Measurements from ENCODE around the gene MPC1.
"Not testable (repeated sequence)": the region's sequence is repeated elsewhere in the genome, so short reads cannot be mapped to it uniquely, and the experiment has no call there.

Gene MPC1

GRCh38 chr6:166406197-166406596, 23.5 kb upstream of the MPC1 start:
- no peak for DNase-seq (ENCODE audit: low read depth)

GRCh38 chr6:166405386-166405785, 22.6 kb upstream of the MPC1 start:
- DNase-seq (ENCODE audit: low read depth) = no peak

- no peak for DNase-seq (ENCODE audit: low read depth)
Measured at GRCh38 chr6:166402582-166403277, 20.0 kb upstream of the MPC1 start.

- not testable (repeated sequence) for DNase-seq (ENCODE audit: low read depth)
Measured at GRCh38 chr6:166400649-166401250, 18.0 kb upstream of the MPC1 start.

DNA sequence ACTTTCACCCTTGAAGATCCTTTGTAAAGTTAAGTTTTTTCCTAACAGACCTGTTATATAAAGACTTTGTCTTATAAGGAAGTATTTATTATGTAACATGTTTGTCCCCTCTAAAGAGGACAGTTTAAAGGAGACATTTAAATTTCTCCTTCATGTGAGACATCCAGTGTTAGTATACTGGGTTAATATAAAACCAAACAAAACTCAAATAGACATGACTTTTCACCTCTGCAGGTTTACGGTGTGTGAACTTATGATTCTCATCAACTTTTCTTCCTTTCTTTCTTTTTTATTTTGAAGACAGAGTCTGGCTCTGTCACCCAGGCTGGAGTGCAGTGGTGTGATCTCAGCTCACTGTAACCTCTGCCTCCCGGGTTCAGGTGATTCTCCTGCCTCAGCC, 17.4 kb upstream of the MPC1 start:
- DNase-seq (ENCODE audit: low read depth) = no peak

- DNase-seq (ENCODE audit: low read depth) = no peak
Measured at GRCh38 chr6:166398348-166398747, 15.6 kb upstream of the MPC1 start.

GRCh38 chr6:166397849-166398248, 15.1 kb upstream of the MPC1 start:
- DNase-seq (ENCODE audit: low read depth) = no peak

- no peak for DNase-seq (ENCODE audit: low read depth)
Measured at GRCh38 chr6:166395778-166396177, 13.0 kb upstream of the MPC1 start.

DNA sequence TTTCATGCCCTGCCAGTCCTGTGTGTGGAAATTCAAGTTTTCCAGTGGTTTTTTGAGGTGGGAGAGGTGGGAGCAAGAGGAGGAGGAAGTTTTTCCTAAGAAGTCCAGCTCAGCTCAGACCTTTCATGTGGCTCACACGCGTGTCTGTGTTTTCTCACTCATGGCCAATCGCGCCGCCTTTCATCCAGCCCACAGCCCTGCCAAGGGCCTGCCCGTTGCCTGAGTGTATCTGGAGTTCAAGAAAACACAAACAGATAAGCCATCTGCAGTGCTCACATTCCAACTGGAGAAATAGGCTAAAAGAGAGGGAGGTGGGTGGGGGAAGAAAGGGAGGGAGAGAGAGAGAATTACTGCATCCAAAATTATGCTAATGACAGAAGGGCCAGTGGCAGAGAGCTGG, 12.6 kb upstream of the MPC1 start:
- no peak for DNase-seq (ENCODE audit: low read depth)

DNA sequence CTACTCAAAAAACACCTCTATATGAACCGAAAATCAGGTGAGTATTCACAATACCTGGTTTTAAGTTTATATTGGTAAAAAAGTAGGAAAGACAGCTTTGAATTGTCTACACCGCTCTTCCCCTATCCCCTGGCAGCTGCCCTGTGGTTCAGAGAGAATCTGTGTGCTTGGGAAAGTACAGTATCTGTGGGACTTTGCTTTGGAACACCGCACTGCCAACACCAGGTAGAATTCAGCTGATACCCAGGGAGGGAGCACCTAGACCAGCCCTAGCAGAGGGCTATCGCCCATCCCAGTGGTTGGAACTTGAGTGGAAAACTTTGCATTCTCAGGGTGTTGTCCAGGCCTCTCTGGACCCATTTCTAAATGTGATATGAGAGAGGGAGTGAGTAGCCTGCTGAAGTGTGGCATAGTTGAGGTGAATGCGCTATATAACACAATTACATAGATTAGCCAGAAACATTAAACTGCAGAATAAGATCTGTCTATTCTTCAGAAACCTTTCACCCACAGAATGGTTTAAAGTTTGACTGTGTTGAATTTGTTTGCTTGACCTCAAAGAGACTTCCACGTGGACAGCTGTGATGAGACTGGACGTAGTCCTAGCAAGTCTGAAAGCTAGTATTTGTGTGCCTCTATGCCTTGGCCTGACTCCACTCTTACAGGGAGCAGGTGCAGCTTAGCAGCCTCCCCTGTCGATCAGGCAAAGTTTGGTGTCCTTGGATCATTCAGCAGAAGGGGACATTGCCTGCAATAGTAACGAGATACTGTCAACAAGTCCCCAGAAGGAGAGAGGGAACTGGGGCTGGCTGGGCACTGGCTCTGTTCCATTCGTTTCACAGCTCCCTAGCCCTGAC, 11.5 kb upstream of the MPC1 start:
- no peak for DNase-seq (ENCODE audit: low read depth)

DNA sequence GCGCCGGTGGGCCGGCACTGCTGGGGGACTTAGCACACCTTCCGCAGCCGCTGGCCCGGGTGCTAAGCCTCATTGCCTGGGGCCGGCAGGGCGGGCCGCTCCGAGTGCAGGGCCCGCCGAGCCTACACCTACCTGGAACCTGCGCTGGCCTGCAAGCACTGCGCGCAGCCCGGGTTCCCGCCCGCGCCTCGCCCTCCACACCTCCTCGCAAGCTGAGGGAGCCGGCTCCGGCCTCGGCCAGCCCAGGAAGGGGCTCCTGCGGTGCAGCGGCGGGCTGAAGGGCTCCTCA, 10.7 kb upstream of the MPC1 start:
- no peak for DNase-seq (ENCODE audit: low read depth)

GRCh38 chr6:166392755-166393534, 10.2 kb upstream of the MPC1 start:
- not testable (repeated sequence) for DNase-seq (ENCODE audit: low read depth)

DNA sequence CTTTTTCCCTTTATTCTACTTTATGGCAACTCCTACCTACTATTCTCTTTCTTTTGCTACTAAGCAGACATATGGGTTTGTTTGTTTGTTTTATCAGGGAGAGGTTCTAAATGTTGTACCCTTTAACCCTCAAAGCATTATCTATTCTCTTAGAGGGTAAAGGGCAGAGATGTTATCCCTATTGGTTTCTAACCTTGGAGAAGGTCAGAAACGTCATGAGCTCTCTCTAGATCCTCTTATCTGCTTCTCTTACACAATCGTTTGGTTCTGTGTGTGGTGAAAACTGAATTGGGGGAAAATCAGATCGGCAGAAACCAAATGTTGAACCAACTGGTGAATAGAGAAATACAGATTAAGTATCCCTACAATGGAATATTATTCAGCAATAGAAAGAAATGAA, 6.4 kb upstream of the MPC1 start:
- DNase-seq (ENCODE audit: low read depth) = no peak

GRCh38 chr6:166388290-166389004, 5.7 kb upstream of the MPC1 start:
- DNase-seq (ENCODE audit: low read depth) = no peak

DNA sequence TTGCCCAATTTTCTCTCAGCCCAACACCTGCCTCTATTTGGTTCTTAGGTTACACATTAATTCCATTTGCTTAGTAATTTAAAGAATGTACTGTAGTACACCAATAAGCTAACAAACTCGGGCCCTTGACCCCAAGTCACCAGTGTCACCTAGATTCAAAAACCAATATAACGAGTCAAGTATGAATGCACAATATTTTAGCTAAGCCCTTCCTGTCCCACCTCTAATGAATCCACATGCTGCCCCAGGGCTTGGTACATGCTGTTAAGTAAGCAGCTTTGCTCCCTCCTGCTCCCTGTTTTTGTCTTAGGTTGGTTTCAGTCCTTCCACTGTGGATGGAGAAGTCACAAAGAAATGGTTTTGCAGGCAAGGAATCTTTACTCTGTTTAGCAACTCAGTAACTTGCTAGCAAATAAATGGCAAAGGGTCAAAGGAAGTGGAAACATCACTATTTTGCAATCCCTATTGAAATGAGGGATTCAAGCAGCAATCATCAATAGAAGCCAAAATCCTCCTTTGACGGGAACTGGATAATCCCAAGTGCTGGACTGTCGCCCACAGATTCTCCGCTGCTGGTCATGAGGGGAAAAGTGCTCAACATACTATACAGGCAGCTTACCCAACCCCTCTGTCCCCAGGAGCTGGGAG, 5.0 kb upstream of the MPC1 start:
- no peak for DNase-seq (ENCODE audit: low read depth)

- DNase-seq (ENCODE audit: low read depth) = not testable (repeated sequence)
Measured at GRCh38 chr6:166387098-166387497, 4.4 kb upstream of the MPC1 start.

DNA sequence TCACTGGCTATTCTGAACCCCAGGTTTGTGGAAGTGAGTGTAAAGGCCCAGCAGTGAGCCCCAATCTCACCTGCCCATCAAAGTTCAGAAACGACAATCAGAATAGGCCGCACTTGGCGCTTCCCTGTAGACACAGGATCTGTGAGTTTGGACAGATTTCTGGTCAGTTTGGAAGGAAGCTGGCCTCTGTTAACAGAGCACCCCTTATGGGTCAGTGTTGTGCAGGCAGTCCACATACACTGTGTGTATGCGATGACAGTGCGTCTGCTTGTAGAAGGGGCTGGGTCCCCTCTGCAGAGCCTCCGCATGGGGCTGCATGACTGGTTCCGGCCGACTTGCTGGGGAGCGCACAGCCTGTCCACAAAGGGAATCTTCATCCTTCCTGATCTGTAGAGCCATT, 3.4 kb upstream of the MPC1 start:
- DNase-seq (ENCODE audit: low read depth) = no peak

DNA sequence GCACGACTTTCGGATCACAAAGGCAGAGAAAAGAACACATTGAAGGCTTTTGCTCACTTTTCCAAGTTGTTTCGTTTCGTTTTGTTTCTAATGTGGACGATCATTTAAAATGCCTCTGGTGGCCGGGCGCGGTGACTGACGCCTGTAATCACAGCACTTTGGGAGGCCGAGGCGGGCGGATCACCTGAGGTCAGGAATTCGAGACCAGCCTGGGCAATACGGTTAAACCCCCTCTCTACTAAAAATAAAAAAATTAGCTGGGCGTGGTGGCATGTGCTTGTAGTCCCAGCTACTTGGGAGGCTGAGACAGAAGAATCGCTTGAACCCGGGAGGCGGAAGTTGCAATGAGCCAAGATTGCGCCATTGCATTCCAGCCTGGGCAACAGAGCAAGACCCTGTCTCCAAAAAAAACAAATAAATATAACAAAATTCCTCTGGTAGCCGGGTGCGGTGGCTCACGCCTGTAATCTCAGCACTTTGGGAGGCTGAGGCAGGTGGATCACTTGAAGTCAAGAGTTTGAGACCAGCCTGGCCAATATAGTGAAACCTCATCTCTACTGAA, 1.1 kb upstream of the MPC1 start:
- not testable (repeated sequence) for DNase-seq (ENCODE audit: low read depth)

GRCh38 chr6:166382500-166382932, 224 bp downstream of the MPC1 start:
- DNase-seq (ENCODE audit: low read depth) = no peak

GRCh38 chr6:166381733-166382499, 824 bp downstream of the MPC1 start:
- peak; percentile 31 for DNase-seq (ENCODE audit: low read depth)

Measured in stimulated activated CD8-positive, alpha-beta memory T cell treated with anti-CD3 and anti-CD28 coated beads, Interleukin-15, amount 100 ng/mL, for 24 hours (primary cell).